Activated CD8-positive, alpha-beta T cell treated with anti-CD3 and anti-CD28 coated beads for 36 hours (primary cell): ENCODE results near the gene SYNDIG1. TPM values are rescaled to one million over a fixed set of nuclear protein-coding genes. Genes with fewer than 3 reads are reported as not detected.

Source experiments
- ATAC-seq: fragments of 200-7000 bp; cut with Tn5 transposase; one replicate; pipeline ENCODE4 v1.10.0; 2021; ENCODE audit warnings: mild to moderate bottlenecking, moderate library complexity
- CTCF ChIA-PET: fragments of 350-600 bp; sonication (Branson Sonifier 250); formaldehyde crosslinking; loops from one replicate; lab custom pipeline; 2021; ENCODE audit warnings: antibody characterized with exemption; lab: Charles Lee
- POLR2A ChIA-PET: fragments of 350-600 bp; sonication (Branson Sonifier 250); formaldehyde crosslinking; loops from one replicate; lab custom pipeline; 2021; ENCODE audit warnings: antibody characterized with exemption; lab: Charles Lee
- DNase-seq: peaks from one replicate; pipeline ENCODE4 v3.0.0-alpha.2; 2020
- H3K27ac Mint-ChIP-seq: one replicate; pipeline ENCODE4 v1.8.0; 2021; ENCODE audit warnings: mild to moderate bottlenecking, mixed read lengths
- H3K27me3 Mint-ChIP-seq: one replicate; pipeline ENCODE4 v1.8.0; 2021; ENCODE audit warnings: mixed read lengths
- H3K36me3 Mint-ChIP-seq: one replicate; pipeline ENCODE4 v1.8.0; 2021; ENCODE audit warnings: low read depth, mixed read lengths
- H3K4me1 Mint-ChIP-seq: one replicate; pipeline ENCODE4 v1.8.0; 2021; ENCODE audit warnings: low read depth, mixed read lengths
- H3K4me3 Mint-ChIP-seq: one replicate; pipeline ENCODE4 v1.8.0; 2021; ENCODE audit warnings: mild to moderate bottlenecking, moderate library complexity, mixed read lengths
- H3K9me3 Mint-ChIP-seq: one replicate; pipeline ENCODE4 v1.8.0; 2021; ENCODE audit warnings: mixed read lengths
- intact Hi-C: fragments of 100-400 bp; cut with micrococcal nuclease; formaldehyde crosslinking; loops from one replicate; pipeline ENCODE4 v1.10.0; 2022
- total RNA-seq, 2 experiments: library from RNA; stranded (reverse); gene quantifications; one replicate each; pipeline ENCODE4 v1.2.3, GENCODE V29; 2021
- TF ChIP-seq, protein P1 (sequence below): fragments of 200-600 bp; IDR thresholded peaks from one replicate; pipeline ENCODE4 v1.8.0; 2022; ENCODE audit warnings: antibody characterized with exemption, mild to moderate bottlenecking

Gene SYNDIG1
- total RNA-seq, 2 experiments from 2014 or later = not detected

DNA sequence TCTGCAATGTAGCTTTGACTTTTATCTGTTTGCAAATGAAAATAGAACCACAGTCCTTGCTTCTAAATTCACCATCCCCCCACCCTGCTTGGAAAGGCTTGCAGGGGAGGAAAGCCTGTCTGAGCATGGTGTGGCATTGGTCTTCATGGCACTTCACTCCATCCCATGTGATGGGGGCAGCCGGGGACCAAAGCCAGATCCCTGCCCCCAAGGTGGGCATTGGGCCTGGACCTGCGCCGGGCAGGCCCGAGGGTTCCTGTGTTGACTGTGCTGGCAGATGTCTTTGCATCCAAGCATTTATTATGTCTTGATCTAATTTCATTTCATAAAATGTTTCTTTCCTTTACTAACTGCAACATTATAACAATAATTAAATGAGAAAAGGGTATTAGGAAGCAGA, 120.0 kb downstream of the SYNDIG1 start:
- DNase-seq (no peak), ATAC-seq (no peak)

DNA sequence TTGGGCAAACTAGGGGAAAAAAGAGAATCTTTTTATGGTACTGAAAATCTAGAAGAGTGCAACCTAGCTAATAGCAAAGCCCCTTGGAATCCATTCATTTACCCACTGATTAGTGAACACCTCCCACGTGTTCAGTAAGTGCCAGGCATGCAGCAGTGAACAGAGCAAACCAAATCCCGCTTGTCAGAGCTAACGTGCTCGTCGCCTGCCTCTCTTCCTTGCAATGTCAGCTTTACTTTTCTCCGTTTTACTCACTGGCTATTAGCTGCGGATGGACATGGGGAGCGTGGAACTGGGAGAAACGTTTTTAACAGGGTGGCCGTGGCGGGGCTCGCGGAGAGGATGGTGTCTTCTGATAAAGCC, 120.4 kb downstream of the SYNDIG1 start:
- no peak for DNase-seq
- Mint-ChIP-seq H3K27me3 (peaks cover 1% of the 10 kb centered on the region), H3K27ac (no peak overlapping the region), H3K4me3 (no peak overlapping the region), H3K4me1 (no peaks in the 10 kb centered on the region), H3K36me3 (no peaks in the 10 kb centered on the region), H3K9me3 (no peaks in the 10 kb centered on the region)
- TF ChIP-seq, protein P1, sequence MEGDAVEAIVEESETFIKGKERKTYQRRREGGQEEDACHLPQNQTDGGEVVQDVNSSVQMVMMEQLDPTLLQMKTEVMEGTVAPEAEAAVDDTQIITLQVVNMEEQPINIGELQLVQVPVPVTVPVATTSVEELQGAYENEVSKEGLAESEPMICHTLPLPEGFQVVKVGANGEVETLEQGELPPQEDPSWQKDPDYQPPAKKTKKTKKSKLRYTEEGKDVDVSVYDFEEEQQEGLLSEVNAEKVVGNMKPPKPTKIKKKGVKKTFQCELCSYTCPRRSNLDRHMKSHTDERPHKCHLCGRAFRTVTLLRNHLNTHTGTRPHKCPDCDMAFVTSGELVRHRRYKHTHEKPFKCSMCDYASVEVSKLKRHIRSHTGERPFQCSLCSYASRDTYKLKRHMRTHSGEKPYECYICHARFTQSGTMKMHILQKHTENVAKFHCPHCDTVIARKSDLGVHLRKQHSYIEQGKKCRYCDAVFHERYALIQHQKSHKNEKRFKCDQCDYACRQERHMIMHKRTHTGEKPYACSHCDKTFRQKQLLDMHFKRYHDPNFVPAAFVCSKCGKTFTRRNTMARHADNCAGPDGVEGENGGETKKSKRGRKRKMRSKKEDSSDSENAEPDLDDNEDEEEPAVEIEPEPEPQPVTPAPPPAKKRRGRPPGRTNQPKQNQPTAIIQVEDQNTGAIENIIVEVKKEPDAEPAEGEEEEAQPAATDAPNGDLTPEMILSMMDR = no peak
- ATAC-seq = no peak
- ChIA-PET CTCF (no interaction called here), POLR2A (no interaction called here)
- intact Hi-C loops = no loop called here

More for the DNA sequence above, 120.0 kb downstream of the SYNDIG1 start:
- Mint-ChIP-seq H3K36me3 (no peaks in the 10 kb centered on the region), H3K4me3 (no peak overlapping the region), H3K4me1 (no peaks in the 10 kb centered on the region), H3K27ac (no peak overlapping the region), H3K27me3 (no peaks in the 10 kb centered on the region), H3K9me3 (no peaks in the 10 kb centered on the region)
- CTCF ChIA-PET = no interaction called here
- intact Hi-C loops = no loop called here
- POLR2A ChIA-PET = no interaction called here
- TF ChIP-seq, protein P1 = no peak

DNA sequence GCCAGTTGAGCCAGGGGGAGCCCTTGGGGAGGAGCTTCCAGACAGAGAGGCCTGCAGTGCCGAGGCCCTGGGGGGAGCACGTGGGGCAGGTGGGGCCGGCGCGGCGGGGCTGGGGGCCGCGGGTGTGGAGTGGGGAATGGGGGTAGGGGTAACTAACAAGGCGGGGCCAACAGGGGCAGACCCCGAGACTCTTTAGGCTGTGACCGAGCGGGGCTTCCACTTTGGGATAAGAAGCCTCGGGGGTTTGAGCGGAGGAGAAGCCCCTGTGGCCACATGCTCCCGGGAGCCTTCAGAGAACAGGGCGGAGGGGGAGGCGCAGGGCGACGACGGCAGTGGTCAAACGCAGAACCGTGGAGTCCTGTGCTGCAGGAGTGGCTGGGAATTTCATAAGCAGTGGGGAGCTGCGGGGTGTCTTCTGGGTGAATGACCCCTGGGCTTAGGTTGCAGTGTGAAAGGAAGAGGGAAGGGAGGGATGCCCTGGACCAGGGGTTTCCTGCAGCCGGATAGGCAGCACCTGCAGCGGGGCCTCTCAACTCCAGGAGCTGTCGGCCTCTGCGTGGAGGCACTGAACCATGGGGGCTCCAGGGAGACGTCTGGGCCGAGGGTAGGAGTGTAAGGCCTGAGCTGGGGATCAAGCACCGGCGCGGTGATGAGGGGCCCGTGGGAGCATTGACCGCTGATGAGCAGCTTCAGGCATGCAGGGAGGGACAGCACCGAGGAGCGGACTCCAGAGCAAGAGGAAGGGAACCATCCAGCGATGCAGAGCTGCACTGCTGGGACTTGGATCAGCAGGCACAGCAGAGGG, 121.0 kb downstream of the SYNDIG1 start:
- ChIA-PET POLR2A (interaction anchor here (0.6 kb wide), 1 partner anchor 10 kb away, joined by 6 read pairs; no protein-coding TSS in a partner anchor), CTCF (no interaction called here)
- no peaks in the 10 kb centered on the region for H3K4me1 Mint-ChIP-seq
- no peaks in the 10 kb centered on the region for H3K9me3 Mint-ChIP-seq
- TF ChIP-seq, protein P1 = no peak
- ATAC-seq (no peak), DNase-seq (no peak)
- no peak overlapping the region for H3K4me3 Mint-ChIP-seq
- no peaks in the 10 kb centered on the region for H3K36me3 Mint-ChIP-seq
- H3K27ac Mint-ChIP-seq = no peak overlapping the region
- intact Hi-C loops = no loop called here
- H3K27me3 Mint-ChIP-seq = peaks cover 1% of the 10 kb centered on the region

DNA sequence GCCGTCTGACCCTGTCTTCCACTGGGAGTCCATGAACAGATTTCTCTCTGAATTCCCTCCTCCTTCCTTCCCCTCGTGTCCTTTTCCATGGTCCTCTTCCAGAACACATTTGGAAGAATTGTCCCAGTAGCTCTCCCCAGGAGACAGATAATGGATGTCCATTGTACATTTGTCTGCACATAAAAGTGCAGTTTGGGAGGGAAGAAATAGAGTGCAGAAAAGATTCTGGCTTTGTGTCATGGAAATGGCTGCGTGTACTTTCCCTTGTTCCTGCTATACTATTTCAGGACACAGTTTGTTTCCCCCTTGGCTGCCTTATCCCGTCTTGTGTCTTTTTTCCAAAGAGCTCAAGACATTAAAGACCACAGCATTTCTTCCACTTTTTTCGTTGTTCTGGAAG, 127.6 kb downstream of the SYNDIG1 start:
- ATAC-seq = no peak
- no peak for DNase-seq
- ChIA-PET POLR2A (no interaction called here), CTCF (no interaction called here)
- no peaks in the 10 kb centered on the region for H3K36me3 Mint-ChIP-seq
- no peaks in the 10 kb centered on the region for H3K4me1 Mint-ChIP-seq
- intact Hi-C loops = no loop called here
- no peak overlapping the region for H3K4me3 Mint-ChIP-seq
- H3K9me3 Mint-ChIP-seq = peaks cover 7% of the 10 kb centered on the region
- peaks cover 4% of the 10 kb centered on the region for H3K27me3 Mint-ChIP-seq
- TF ChIP-seq, protein P1 = no peak
- no peak overlapping the region for H3K27ac Mint-ChIP-seq

DNA sequence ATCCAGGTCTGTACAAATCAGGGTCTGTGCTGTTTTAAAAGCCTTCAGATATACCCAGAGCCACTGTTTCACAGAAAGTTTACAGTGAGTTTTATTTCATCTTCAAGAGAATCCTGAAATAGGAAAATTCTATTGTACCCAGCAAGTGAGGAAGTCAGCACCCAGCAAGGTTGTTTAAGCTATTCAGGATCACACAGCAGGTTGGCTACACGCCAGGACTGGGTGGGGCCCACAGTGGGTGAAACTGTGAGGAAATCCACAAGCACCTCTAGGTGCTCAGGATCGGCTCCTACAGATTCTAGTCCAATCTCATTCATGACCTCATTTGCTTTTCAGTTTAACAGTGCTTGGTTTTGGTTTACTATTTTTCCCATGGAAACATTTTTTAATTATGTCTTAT, 128.9 kb downstream of the SYNDIG1 start:
- TF ChIP-seq, protein P1 = no peak
- intact Hi-C loops = no loop called here
- CTCF ChIA-PET = no interaction called here
- Mint-ChIP-seq H3K27ac (no peak overlapping the region), H3K9me3 (peaks cover 7% of the 10 kb centered on the region), H3K36me3 (no peaks in the 10 kb centered on the region), H3K4me3 (no peak overlapping the region), H3K4me1 (no peaks in the 10 kb centered on the region), H3K27me3 (peaks cover 4% of the 10 kb centered on the region)
- POLR2A ChIA-PET = no interaction called here
- ATAC-seq = no peak
- no peak for DNase-seq
